ENCODE results near the gene UFM1.

- TF ChIP-seq CTCF (IDR thresholded peaks at IDR 0.05) (no peak), POLR2A (IDR thresholded peaks at IDR 0.05) (no peak), EP300 (IDR thresholded peaks at IDR 0.05) (no peak)
Observed at GRCh38 chr13:38394777-38395496, 45.3 kb downstream of the UFM1 start.

All from ovary (tissue), 3 donors.